ENCODE results near the gene LRRTM4.

- TF ChIP-seq EP300 (IDR thresholded peaks at IDR 0.05) (no peak), CTCF (IDR thresholded peaks at IDR 0.05) (no peak)
These were observed 62.3 kb downstream of the LRRTM4 start for GRCh38 chr2:77459840-77460239.

Data from upper lobe of left lung (tissue), 4 donors.